HG03439 (cell line): ENCODE results near the gene UCHL3.
"Not testable (repeated sequence)": the region's sequence is repeated elsewhere in the genome, so short reads cannot be mapped to it uniquely, and the experiment has no call there.

Source experiments
- ATAC-seq: cut with Tn5 transposase; IDR thresholded peaks from one replicate; pipeline ENCODE4 v1.9.1; 2021; ENCODE audit warnings: mild to moderate bottlenecking, moderate library complexity; ENCODE audit not compliant: unreplicated experiment

Gene UCHL3

GRCh38 chr13:75545386-75545785 lies 4.2 kb upstream of the UCHL3 start:
- not testable (repeated sequence) for ATAC-seq

GRCh38 chr13:75547917-75548316 lies 1.7 kb upstream of the UCHL3 start:
- no peak for ATAC-seq

- ATAC-seq: peak; percentile 11
Observed at GRCh38 chr13:75550159-75550567, 572 bp downstream of the UCHL3 start.

- no peak for ATAC-seq
Observed at GRCh38 chr13:75554464-75554863, 4.9 kb downstream of the UCHL3 start.

- no peak for ATAC-seq
Observed at GRCh38 chr13:75554981-75555380, 5.4 kb downstream of the UCHL3 start.

GRCh38 chr13:75555836-75556235 lies 6.2 kb downstream of the UCHL3 start:
- no peak for ATAC-seq

- no peak for ATAC-seq
Observed at GRCh38 chr13:75556961-75557360, 7.4 kb downstream of the UCHL3 start.

- no peak for ATAC-seq
Observed at GRCh38 chr13:75558145-75558840, 8.7 kb downstream of the UCHL3 start.

- ATAC-seq: no peak
Observed at GRCh38 chr13:75566658-75567057, 17.1 kb downstream of the UCHL3 start.

- ATAC-seq: no peak
Observed at GRCh38 chr13:75569576-75569975, 20.0 kb downstream of the UCHL3 start.

- ATAC-seq: no peak
Observed at GRCh38 chr13:75579529-75579928, 29.9 kb downstream of the UCHL3 start.

GRCh38 chr13:75581874-75582640 lies 32.5 kb downstream of the UCHL3 start:
- ATAC-seq: no peak

- no peak for ATAC-seq
Observed at GRCh38 chr13:75583091-75583490, 33.5 kb downstream of the UCHL3 start.

- no peak for ATAC-seq
Observed at GRCh38 chr13:75585153-75585552, 35.6 kb downstream of the UCHL3 start.

GRCh38 chr13:75587679-75588078 lies 38.1 kb downstream of the UCHL3 start:
- ATAC-seq: no peak

- no peak for ATAC-seq
Observed at GRCh38 chr13:75596657-75597182, 47.1 kb downstream of the UCHL3 start.

GRCh38 chr13:75600371-75600770 lies 50.8 kb downstream of the UCHL3 start:
- no peak for ATAC-seq

- ATAC-seq: no peak
Observed at GRCh38 chr13:75603038-75603437, 53.4 kb downstream of the UCHL3 start.

- no peak for ATAC-seq
Observed at GRCh38 chr13:75607447-75607846, 57.9 kb downstream of the UCHL3 start.

- ATAC-seq: no peak
Observed at GRCh38 chr13:75610466-75610865, 60.9 kb downstream of the UCHL3 start.

GRCh38 chr13:75612354-75612753 lies 62.8 kb downstream of the UCHL3 start:
- ATAC-seq: no peak

- no peak for ATAC-seq
Observed at GRCh38 chr13:75617230-75617629, 67.6 kb downstream of the UCHL3 start.
